Choroid plexus epithelial cell (primary cell): Measurements from ENCODE around the gene VPS13D.

Experiments
- DNase-seq: peaks from one replicate; pipeline ENCODE4 v3.0.0-alpha.2; 2010; ENCODE audit warnings: low read depth
- H3K4me3 ChIP-seq: 2 replicates; pipeline ENCODE4 v1.5.1; 2011; ENCODE audit warnings: low read depth, mild to moderate bottlenecking, control low read depth, low read length, moderate library complexity
- CTCF ChIP-seq: conservative IDR thresholded peaks from 2 replicates; pipeline ENCODE4 v1.5.1; 2011; ENCODE audit warnings: low read depth, mild to moderate bottlenecking, control low read depth, inconsistent platforms, low read length, moderate library complexity

Gene VPS13D

DNA sequence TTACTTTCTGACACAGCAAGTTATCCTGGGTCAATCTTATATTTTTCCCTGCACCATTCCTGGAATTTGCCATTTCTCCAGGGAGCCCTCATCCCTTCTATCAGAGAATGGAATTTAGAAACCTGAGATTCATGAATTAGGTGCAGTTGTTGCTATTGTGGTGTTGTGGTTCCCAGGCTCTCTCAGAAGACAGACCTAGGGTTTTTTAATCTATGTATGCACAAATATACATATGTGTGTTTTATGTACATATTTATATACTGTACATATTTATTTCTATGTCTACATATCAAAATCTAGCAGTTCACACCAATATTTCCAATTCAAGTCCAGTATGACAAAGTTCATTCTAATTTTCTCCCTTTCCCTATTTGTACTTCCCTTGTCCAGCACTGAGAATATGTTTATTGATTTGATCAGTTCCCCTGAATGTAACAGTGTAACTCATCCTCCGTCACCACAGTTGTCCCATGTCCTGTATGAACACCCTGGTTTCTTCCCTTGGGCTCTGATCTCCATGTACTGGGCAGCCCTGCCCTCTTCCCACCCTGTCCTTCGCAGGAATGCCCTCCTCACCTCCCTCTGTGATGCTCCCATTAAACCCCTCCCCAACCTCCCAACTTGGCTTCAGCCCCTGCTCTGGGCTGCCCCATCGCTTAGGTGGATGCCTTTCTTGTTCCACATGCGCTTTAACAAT lies 145.5 kb downstream of the VPS13D start:
- no peak for TF ChIP-seq CTCF
- no peak overlapping the region for H3K4me3 ChIP-seq
- no peak for DNase-seq

GRCh38 chr1:12376236-12377045 lies 146.6 kb downstream of the VPS13D start:
- peak; percentile 45 for TF ChIP-seq CTCF
- peak; percentile 42 for DNase-seq
- H3K4me3 ChIP-seq, result no peak overlapping the region

GRCh38 chr1:12380326-12381249 lies 150.8 kb downstream of the VPS13D start:
- no peak for DNase-seq
- no peak overlapping the region for H3K4me3 ChIP-seq
- no peak for TF ChIP-seq CTCF

- no peak for DNase-seq
- H3K4me3 ChIP-seq, result no peak overlapping the region
- no peak for TF ChIP-seq CTCF
Observed at GRCh38 chr1:12383001-12383400, 153.2 kb downstream of the VPS13D start.

DNA sequence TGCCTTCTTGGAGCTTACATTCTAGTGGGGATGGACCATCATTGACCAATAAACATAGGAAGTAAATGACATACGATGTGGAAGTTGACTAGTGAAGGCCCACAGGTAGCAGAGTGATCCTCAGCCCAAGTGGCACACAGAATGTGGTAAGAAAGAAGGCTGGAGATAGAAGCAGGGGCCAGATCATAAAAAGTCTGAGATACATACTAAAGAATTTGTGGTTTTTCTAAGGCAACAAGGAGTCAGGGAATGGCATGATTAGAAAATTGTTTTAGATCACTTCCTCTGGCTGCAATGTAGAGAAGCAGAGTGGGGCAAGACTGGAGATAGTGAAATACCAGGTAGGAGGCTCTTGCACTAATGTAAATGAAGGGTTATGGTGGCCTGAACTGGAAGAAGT lies 154.0 kb downstream of the VPS13D start:
- H3K4me3 ChIP-seq, result no peak overlapping the region
- DNase-seq, result peak; percentile 42
- no peak for TF ChIP-seq CTCF

- H3K4me3 ChIP-seq, result no peak overlapping the region
- no peak for DNase-seq
- no peak for TF ChIP-seq CTCF
Observed at GRCh38 chr1:12384836-12385456, 155.1 kb downstream of the VPS13D start.
